Activated CD4-positive, alpha-beta T cell treated with anti-CD3 and anti-CD28 coated beads, Interleukin-2, amount 50 U/mL, for 24 hours (primary cell): ENCODE results near the gene RNPEP.
"Not testable (repeated sequence)": the region's sequence is repeated elsewhere in the genome, so short reads cannot be mapped to it uniquely, and the experiment has no call there.

ENCODE experiments used
- DNase-seq, 2 donors: peaks; one replicate each; pipeline ENCODE4 v3.0.0-alpha.2; 2020; ENCODE audit warnings: low read depth in 1 of 2, low spot score in 1 of 2

The RNPEP gene

GRCh38 chr1:202034149-202034682, 51.8 kb downstream of the RNPEP start:
- no peak for DNase-seq

GRCh38 chr1:202034683-202035462, 52.4 kb downstream of the RNPEP start:
- DNase-seq, result no peak

GRCh38 chr1:202036595-202037387, 54.3 kb downstream of the RNPEP start:
- no peak for DNase-seq

GRCh38 chr1:202037706-202038296, 55.4 kb downstream of the RNPEP start:
- no peak for DNase-seq

- no peak for DNase-seq
These were observed 56.4 kb downstream of the RNPEP start for GRCh38 chr1:202038688-202039346.

- DNase-seq, result no peak
These were observed 63.3 kb downstream of the RNPEP start for GRCh38 chr1:202045705-202046104.

- no peak for DNase-seq
These were observed 63.8 kb downstream of the RNPEP start for GRCh38 chr1:202046227-202046626.

GRCh38 chr1:202046748-202047708, 64.6 kb downstream of the RNPEP start:
- DNase-seq, result no peak

- DNase-seq, result no peak
These were observed 65.5 kb downstream of the RNPEP start for GRCh38 chr1:202047977-202048376.

GRCh38 chr1:202049129-202049528, 66.7 kb downstream of the RNPEP start:
- DNase-seq, result no peak

- DNase-seq, result no peak
These were observed 71.6 kb downstream of the RNPEP start for GRCh38 chr1:202054094-202054493.

- not testable (repeated sequence) for DNase-seq
These were observed 72.2 kb downstream of the RNPEP start for GRCh38 chr1:202054673-202055072.
